Forelimb muscle (tissue), 1 donor: ENCODE results near the gene CHTF18. TPM values are rescaled to one million over a fixed set of nuclear protein-coding genes. Genes with fewer than 3 reads are reported as not detected.
"Not testable (repeated sequence)": the region's sequence is repeated elsewhere in the genome, so short reads cannot be mapped to it uniquely, and the experiment has no call there.

Experiments used
- DNase-seq: peaks from one replicate; pipeline ENCODE4 v3.0.0-alpha.2; 2013; ENCODE audit warnings: low read depth
- polyA plus RNA-seq: library from polyadenylated mRNA; unstranded; fragments of 120-200 nt; gene quantifications from one replicate; pipeline ENCODE4 v1.2.1, GENCODE V29; 2013; ENCODE audit not compliant: insufficient read length

Gene CHTF18
- polyA plus RNA-seq, 1 donor, result 15.4 TPM

DNA sequence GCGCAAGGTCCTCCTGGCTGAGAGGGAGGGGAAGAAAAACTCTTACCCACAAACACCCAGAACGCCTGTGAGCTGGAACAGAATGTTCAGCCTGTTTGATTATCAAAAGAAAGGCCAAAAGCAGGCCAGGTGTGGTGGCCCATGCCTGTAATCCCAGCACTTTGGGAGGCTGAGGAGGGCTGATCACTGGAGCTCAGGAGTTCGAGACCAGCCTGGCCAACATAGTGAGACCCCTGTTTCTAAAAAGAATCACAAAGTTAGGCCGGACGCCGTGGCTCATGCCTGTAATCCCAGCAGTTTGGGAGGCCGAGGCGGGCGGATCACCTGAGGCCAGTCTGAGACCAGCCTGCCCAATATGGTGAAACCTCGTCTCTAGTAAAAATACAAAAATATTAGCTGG lies 12.1 kb upstream of the CHTF18 start:
- DNase-seq, result not testable (repeated sequence)

DNA sequence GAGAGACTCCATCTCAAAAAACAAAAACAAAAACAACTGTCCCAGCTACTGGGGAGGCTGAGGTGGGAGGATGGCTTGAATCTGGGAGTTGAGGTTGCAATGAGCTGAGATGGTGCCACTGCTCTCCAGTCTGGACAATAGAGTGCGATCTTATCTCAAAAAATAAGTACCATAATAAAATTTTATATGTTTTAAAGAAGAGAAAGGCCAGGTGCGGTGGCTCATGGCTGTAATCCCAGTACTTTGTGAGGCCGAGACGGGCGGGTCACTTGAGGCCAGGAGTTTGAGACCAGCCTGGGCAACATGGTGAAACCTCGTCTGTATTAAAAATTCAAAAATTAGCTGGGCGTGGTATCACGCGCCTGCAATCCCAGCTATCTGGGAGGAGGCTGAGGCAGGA lies 11.6 kb upstream of the CHTF18 start:
- DNase-seq, result no peak

DNA sequence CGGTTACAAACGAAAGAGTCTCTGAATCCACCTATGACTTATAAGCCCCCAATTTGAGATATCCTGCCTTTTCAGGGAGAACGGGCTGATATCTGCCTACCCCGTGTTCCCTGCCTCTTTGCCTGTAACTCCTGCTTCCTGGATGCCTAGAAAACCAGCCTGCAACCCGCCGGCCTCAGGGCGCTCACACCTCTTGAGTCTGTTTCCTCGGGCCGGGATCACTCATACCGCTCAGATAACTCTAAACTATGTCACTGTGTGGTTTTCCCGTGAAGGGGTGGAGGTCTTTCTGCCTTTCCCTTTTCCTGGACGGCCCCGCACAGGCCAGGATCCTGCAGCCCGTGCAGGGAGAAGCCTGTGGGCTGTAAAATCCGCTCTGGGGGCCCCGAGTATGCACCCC lies 10.6 kb upstream of the CHTF18 start:
- no peak for DNase-seq

DNA sequence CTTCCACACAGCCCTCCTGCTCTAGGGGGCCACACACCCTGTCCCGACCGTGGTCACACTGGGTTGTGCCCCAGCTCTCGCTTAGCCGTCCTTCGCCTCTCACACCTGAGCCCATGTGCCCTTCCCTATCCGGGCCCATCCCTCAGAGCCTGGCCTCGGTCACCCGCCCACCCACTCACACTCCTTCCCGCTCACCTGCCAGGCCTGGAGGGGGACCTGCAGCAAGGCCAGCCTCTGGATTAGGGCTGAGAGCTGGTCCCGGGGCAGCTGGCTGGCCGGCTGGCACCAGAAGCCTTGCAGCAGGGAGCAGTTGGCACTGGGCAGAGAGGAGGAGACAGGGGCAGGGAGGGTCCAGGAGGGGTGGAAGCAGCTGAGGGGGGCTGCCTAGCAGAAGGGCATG lies 10.0 kb upstream of the CHTF18 start:
- DNase-seq, result no peak

DNA sequence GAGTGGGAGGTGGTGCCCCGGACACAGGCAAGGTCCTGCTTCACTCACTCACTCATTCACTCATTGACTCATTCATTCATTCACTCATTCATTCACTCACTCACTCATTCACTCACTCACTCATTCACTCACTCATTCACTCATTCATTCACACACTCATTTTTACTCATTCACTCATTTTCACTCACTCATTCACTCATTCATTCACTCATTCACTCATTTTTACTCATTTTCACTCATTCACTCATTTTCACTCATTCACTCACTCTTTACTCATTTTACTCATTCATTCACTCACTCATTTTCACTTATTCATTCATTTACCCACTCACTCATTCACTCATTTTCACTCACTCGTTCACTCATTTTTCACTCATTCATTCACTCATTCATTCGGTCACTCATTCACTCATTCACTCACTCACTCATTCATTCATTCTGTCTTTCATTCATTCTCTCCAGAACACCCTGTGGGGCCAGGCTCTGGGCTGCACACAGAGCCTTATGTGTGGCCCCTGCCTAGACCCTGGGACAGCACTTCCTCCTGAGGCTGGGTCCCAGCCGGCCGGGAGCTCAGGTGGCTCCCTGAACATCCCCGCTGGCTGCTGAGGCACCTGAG lies 9.4 kb upstream of the CHTF18 start:
- no peak for DNase-seq

DNA sequence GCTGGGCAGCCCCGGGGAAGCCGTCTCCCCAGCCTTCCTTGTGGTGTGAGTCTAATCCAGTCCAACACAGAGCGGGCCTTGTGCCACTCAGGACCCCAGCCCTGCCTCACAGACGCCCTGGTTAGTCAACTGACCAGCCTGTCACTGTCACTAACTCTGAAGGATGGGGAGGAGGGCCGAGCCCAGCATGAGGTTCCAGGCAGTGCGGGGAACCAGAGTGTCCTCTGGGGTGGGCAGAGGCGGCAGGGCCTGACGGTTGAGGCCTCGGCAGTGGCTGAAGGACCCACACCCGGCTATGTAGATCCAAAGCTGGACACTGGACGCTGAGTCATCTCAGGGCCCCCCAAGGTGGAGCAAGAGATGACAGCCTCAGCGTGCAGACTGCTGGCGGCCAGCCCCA lies 8.9 kb upstream of the CHTF18 start:
- DNase-seq, result no peak

DNA sequence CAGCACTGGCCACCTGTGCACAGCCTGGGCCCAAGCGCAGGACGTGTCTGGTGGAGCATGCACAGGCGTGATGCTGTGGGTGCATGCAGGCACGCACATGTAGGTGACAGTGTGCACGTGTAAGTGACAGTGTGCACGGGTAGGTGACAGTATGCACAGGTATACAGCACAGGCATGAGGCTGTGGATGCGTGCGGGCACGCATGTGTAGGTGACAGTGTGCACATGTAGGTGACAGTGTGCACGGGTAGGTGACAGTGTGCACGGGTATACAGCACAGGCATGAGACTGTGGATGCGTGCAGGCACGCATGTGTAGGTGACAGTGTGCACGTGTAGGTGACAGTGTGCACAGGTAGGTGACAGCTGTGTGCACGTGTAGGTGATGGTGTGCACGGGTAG lies 8.1 kb upstream of the CHTF18 start:
- DNase-seq, result no peak

DNA sequence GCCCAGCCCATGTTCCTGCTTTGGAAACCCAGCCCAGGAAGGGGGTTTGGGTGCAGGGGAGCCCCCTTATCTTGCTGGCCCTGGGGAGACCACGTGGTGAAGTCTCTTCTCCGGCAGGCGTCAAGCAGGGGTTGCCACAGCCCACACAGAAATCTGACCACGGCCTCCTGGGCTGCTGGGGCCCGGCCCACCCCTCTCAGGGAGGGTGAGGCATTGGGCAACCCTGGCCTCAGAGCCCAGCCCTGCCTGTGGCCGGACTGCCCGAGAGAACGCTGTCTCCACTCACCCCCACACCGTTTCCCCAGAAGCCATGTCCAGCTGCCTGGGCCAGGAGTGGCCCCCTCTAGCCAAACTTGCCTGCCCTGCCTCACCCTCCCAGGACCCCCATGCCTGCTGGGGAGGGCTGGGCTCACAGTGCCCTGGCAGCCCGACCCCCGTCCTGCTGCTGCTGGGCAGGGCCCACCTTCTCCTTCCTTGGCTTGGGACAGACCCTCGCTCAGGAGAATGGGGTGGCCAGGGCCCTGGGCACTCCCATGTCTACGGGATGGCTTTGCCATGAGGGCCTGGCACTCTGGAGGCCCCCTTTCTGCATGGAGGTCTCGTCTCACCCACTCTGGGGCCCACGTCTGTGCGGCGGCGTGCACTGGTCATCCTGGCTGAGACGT lies 6.9 kb upstream of the CHTF18 start:
- no peak for DNase-seq

DNA sequence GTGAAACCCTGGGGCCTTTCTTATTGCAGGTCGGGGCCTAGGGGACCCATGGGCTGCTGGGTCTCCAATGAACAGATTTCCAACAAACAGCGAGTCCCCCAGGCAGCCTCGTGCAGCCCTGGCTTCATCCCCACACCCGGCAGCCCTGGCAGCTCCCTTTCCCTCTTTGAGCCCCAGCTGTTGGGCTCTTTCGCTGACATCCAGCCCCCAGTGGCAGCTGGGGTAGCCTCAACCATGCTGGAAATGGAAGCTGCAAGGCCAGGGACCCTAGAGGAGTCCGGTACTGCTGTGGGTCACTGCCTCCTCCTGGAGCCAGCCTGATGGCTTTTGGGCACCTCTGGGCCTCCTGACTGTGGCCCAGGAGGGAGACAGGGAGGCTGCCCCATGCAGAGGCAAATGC lies 6.2 kb upstream of the CHTF18 start:
- DNase-seq, result no peak

DNA sequence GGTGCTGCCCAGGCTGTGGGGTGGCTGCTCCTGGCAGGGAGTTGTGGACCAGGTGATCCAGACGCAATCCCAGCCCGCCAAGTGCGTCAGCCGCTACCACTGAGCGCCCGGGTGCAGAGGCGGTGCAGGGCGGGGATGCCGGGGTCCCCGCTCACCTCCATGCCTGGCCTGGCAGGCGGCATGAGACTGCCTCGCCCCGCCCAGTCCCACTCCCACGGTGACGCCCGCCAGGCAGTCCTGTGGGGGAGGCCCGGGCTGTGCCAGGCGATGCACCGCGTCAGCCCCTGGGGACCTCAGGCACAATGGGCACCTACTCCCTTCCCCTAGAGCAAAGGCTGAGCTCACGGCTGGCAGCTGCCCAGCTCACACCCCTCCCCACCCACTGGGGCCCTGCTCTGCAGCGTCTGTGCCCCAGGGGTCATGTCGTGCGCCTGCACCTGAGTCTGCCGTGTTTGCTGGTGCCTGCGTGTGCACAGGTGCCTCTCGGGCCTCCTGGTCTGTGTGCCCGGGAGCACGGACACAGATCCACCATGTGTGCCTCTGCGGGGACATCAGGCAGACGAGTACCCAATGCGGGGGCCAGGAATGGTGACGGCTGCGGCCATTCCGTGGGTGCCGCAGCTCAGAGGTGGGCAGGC lies 5.5 kb upstream of the CHTF18 start:
- DNase-seq, result no peak

DNA sequence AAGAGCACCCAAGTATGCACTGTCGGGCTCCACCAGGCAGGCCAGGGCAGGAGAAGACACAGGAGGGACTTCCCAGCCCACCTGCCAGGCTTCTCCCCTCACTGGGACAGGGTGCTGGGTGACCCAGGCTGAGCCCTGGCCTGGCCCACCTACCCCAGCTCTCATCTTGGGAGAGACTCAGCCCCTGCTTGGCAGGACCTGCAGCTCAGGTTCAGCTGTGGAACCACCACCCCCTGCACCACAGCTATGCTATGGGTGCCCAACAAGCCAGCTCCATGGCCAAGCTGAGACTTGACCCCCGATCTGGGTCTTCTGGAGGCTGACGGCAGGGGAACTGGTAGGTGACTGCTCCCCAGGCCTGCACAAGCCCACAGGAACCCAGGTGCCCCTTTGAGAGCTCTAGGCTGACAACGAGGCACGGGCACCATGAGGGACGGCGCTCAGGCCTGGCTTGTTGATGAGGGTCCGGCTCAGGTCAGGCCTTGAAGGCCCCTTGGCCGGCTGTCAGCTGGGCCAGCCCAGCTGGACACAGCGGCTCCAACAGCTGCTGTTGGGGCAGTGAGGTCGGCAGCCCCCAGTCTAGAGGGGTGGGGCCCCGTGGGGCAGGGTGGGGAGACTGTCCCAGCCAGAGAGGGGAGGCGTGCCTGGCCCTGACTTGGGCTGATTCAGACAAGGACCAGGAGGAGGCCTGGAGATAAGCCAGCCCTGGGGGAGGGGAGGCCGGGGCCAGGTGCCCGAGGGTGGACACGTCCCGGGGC lies 4.8 kb upstream of the CHTF18 start:
- DNase-seq, result no peak

DNA sequence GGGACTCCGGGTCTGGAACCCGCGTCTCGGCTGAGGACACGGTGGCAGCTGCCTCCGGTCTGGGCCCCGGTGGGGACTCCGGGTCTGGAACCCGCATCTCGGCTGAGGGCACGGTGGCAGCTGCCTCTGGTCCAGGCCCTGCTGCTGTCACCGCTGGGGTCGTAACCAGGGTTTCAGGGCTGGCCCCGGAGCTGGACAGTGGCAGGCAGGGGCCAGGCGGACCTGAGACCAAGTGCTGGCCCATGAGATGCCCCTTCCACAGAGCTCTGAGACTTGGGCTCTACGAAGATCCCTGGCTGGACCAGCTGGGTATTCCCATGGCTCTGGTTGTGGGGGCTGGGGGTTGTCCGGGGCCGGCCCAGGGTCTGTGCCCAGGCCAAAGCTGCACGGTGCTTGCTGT lies 4.0 kb upstream of the CHTF18 start:
- no peak for DNase-seq

DNA sequence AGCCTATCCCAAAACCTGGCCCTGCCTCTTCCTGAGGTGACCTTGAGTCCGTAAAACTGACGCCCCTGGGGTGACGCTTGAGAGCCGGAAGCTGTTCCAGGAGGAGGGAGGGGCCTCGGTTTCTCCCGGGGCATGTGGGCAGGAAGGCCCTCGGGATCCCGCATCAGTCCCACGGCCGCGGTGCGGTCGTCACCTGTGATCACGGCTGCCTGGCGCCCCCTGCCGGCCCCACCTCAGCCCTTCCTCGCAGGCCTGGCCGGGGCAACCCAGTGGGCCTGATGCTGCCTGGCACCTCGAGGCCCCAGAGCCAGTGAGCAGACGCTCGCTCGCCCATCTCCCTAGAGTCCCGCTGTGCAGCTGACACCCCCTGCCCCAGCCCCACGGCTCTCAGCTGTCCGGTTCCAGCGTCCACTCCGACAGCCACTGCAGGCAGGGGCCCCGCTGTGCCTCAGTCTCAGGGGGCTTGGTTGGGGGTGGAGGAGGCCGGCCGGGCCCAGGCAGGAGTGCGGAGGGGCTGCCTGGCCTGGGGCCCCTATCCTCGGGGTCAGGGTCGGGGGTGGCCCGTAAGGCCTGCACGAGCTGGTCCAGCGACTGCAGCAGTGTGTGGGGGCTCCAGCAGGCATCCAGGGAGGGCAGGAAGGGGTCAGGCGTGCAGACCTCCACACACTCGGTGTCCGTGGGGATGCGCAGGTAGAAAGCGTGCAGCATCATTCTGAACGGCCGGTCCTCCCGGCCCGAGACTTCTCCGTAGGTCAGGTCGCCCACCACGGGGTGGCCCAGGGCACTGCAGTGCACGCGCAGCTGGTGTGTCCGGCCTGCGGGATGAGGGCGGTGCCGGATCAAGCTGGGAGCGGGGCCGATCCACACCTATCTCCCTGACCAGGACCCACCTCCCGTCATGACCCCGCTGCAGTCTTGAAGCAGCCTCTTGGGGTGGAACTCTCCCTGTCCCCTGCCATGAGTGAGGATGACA lies 2.6 kb upstream of the CHTF18 start:
- no peak for DNase-seq

DNA sequence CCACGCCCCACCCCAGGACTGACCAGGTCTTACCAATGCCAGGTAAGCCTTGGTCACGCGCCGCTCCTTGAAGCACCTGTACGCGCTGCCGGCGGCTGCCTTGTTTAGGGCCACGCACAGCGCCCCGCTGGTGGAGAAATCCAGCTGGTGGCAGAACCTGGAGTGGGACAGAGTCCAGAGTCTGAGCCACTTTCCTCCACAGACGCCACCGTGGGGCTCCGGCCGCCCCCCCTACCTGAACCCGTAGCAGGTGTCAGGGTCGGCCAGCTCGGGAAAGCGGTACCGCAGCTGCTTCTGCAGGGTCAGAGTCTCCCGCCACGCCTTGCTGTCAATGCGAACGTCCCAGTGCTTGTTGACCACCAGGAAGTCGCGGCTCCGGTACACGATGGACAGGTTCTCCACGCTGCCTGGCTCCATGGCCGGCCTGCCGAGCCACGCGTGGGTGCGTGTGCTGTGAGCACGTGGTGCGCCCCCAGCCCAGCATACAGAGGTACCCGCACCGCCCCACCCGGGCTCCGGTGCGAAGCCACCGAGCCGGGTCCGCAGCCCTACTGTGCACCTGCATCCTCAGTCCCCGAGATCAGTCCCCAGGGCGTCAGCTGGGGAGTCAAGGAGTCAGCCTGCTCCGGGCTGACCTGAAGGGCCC lies 976 bp upstream of the CHTF18 start:
- DNase-seq, result no peak

DNA sequence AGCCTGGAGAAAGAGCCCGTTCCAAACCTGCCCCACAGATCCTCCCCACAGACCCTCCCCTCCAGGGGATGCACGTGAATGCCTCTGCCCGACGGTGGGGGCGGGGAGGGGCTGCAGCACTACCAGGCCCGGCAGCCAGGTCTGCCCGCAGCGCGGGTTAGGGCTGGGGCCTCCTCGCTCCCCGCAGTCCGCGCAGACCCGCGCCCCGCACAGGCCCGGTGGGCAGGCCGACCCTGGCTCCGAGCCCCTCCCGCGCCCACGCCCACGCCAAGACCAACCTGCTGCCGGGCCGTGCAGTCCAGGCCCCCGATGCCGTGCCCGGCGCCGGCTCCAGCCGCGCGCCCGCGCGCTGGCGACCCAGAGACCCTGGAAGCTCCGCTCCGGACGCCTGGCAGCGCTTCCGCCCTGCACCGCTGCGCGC lies 432 bp upstream of the CHTF18 start, which contains the start of gene RPUSD1:
Gene RPUSD1, minus strand, starts transcription at position 404 of the 421 bp plus-strand sequence. CDS start 644 bp downstream, outside the sequence.
- DNase-seq, result no peak

DNA sequence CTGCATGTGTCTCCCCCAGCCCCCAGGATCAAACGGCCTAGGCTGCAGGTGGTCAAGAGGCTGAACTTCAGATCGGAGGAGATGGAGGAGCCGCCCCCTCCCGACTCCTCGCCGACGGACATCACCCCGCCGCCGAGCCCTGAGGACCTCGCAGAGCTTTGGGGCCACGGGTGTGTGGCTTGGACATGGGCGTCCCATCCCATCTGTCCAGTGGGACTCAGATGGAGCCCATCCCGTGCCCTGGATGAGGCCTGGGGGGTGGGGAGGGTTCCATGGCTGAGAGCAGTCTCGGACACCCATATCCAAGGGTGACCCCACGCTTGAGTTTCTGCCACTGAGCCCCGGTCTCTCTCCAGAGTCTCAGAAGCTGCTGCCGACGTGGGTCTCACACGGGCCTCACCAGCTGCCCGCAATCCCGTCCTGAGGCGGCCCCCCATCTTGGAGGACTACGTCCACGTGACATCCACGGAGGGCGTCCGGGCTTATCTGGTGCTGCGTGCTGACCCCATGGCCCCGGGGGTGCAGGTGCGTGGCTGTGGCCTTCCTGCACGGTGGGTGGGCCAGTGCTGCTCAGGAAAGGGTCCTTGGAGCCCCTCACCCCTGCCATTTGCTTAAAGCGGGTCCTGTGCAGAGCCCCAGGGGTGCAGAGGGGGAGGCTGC lies 901 bp downstream of the CHTF18 start:
- DNase-seq, result no peak

DNA sequence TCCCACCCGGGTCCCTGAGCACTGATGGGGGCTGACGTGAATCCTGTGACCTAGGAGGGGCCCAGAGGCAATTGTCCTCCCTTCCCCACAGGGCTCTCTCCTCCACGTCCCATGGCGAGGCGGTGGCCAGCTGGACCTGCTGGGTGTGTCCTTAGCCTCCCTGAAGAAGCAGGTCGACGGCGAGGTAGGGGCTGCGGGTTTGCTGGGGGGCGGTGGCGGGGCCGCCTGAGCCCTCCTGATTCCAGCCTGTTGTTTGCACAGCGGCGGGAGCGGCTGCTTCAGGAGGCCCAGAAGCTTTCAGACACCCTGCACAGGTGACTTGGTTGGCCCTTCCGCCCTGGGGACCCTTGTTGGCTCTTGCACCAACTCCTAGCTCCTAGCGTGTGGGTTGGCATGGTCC lies 1.7 kb downstream of the CHTF18 start:
- no peak for DNase-seq

DNA sequence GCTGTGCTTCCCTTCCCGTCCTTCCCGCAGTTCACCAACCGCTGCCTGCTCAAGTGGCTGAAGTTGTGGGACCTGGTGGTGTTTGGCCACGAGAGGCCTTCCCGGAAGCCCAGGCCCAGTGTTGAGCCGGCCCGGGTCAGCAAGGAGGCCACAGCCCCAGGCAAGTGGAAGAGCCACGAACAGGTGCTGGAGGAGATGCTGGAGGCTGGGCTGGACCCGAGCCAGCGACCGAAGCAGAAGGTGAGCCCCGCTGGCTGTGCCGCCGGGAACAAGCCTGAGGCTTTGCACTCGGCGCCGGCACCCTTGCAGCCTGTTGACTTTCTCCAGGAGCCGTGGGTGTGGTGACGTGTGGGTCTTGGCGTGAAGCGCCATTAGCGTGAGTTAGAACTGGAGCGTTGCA lies 2.7 kb downstream of the CHTF18 start:
- no peak for DNase-seq

DNA sequence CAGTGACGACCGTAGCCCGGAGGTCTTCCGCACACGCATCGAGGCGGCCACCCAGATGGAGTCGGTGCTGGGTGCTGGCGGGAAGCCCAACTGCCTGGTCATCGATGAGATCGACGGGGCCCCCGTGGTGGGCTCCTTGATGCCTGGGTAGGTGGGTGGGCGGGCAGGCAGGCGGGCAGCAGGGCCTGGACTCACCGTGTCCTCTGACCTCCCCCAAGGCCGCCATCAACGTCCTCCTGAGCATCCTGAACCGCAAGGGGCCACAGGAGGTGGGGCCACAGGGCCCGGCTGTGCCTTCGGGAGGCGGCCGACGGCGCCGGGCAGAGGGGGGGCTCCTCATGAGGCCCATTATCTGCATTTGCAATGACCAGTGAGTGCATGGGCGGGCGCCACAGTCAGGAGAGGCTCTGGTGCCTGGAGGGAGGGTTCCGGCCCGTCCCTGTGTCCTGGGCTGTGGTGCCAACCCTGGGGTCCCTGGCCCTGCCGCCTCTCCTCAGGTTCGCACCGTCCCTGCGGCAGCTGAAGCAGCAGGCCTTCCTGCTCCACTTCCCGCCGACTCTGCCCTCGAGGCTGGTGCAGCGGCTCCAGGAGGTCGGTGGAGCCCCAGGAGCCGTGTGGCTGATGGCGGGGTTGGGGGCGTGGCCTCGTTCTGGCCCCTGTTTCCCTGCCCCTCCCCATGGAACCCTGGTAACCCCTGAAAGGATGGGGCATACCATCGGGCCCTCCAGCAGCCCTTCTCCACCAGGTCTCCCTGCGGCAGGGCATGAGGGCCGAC lies 4.0 kb downstream of the CHTF18 start:
- DNase-seq, result no peak
